ENCODE results near the gene DLG2. TPM values are rescaled to one million over a fixed set of nuclear protein-coding genes. Genes with fewer than 3 reads are reported as not detected.

Gene DLG2
- total RNA-seq, 1 donor from 2014 or later = 2.1 TPM

GRCh38 chr11:85495918-85496317 is 131.2 kb downstream of the DLG2 start:
- TF ChIP-seq, protein P1, sequence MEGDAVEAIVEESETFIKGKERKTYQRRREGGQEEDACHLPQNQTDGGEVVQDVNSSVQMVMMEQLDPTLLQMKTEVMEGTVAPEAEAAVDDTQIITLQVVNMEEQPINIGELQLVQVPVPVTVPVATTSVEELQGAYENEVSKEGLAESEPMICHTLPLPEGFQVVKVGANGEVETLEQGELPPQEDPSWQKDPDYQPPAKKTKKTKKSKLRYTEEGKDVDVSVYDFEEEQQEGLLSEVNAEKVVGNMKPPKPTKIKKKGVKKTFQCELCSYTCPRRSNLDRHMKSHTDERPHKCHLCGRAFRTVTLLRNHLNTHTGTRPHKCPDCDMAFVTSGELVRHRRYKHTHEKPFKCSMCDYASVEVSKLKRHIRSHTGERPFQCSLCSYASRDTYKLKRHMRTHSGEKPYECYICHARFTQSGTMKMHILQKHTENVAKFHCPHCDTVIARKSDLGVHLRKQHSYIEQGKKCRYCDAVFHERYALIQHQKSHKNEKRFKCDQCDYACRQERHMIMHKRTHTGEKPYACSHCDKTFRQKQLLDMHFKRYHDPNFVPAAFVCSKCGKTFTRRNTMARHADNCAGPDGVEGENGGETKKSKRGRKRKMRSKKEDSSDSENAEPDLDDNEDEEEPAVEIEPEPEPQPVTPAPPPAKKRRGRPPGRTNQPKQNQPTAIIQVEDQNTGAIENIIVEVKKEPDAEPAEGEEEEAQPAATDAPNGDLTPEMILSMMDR (conservative IDR thresholded peaks at IDR 0.05) = no peak
- no peak overlapping the region for H3K27ac Mint-ChIP-seq (ENCODE audit: unreplicated experiment)
- H3K36me3 Mint-ChIP-seq (ENCODE audit: low read depth) = no peaks in the 10 kb centered on the region
- DNase-seq (ENCODE audit: low read depth, low spot score) = no peak
- no peaks in the 10 kb centered on the region for H3K27me3 Mint-ChIP-seq (ENCODE audit: low read depth)
- peaks cover 9% of the 10 kb centered on the region for H3K9me3 Mint-ChIP-seq
- no peaks in the 10 kb centered on the region for H3K4me1 Mint-ChIP-seq
- H3K4me3 Mint-ChIP-seq = no peak overlapping the region

DNA sequence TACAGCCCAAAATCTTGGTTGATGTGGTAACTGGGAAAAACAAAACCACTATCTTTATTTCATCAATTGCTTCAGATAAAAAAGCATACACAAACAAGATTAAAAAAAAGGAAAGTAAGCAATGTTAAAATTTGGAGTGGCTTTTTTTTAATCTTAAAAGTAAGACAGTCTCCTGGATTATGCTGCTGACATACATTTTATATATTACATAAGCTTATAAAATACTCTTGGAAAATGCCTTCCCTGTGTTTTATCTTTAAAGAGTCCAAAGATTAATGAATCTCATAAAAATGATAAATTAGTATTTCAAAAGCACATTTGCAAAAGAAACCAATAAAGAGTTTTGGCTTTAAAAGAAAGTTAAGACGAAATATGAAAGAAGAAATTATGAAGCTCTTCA is 132.7 kb downstream of the DLG2 start:
- TF ChIP-seq, protein P1 (conservative IDR thresholded peaks at IDR 0.05) = no peak

DNA sequence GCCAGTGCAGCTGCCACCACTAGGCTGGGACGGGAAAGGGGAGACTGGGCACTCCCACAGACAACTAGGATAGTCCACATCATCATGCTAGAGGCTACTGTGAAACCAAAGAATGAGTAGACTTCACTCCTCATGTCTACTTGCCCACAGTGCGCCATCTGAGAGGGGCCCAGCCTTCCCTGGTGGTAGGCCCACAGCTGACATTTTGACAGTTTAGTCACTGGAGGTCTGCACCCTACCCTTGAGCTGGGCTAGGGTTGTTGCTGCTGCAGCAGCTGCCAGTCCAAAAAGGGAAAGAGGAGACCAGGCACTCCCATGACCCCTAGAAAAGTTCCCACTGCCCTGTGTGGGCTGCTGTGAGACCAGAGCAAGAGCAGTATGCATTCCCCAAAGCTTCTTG is 141.2 kb downstream of the DLG2 start:
- peaks cover 3% of the 10 kb centered on the region for H3K9me3 Mint-ChIP-seq
- DNase-seq (ENCODE audit: low read depth, low spot score) = no peak
- H3K4me3 Mint-ChIP-seq = no peak overlapping the region
- H3K27ac Mint-ChIP-seq (ENCODE audit: unreplicated experiment) = no peak overlapping the region
- no peaks in the 10 kb centered on the region for H3K27me3 Mint-ChIP-seq (ENCODE audit: low read depth)
- H3K36me3 Mint-ChIP-seq (ENCODE audit: low read depth) = no peaks in the 10 kb centered on the region
- H3K4me1 Mint-ChIP-seq = no peaks in the 10 kb centered on the region
- TF ChIP-seq, protein P1 (conservative IDR thresholded peaks at IDR 0.05) = no peak

More for the DNA sequence above, 132.7 kb downstream of the DLG2 start:
- H3K4me3 Mint-ChIP-seq = no peak overlapping the region
- no peaks in the 10 kb centered on the region for H3K36me3 Mint-ChIP-seq (ENCODE audit: low read depth)
- H3K4me1 Mint-ChIP-seq = no peaks in the 10 kb centered on the region
- H3K27ac Mint-ChIP-seq (ENCODE audit: unreplicated experiment) = no peak overlapping the region
- H3K27me3 Mint-ChIP-seq (ENCODE audit: low read depth) = no peaks in the 10 kb centered on the region
- DNase-seq (ENCODE audit: low read depth, low spot score) = no peak
- peaks cover 9% of the 10 kb centered on the region for H3K9me3 Mint-ChIP-seq

GRCh38 chr11:85483861-85484260 is 143.3 kb downstream of the DLG2 start:
- H3K4me1 Mint-ChIP-seq = no peaks in the 10 kb centered on the region
- no peak for DNase-seq (ENCODE audit: low read depth, low spot score)
- H3K27me3 Mint-ChIP-seq (ENCODE audit: low read depth) = no peaks in the 10 kb centered on the region
- H3K36me3 Mint-ChIP-seq (ENCODE audit: low read depth) = no peaks in the 10 kb centered on the region
- no peak overlapping the region for H3K4me3 Mint-ChIP-seq
- TF ChIP-seq, protein P1 (conservative IDR thresholded peaks at IDR 0.05) = no peak
- H3K9me3 Mint-ChIP-seq = peaks cover 3% of the 10 kb centered on the region
- no peak overlapping the region for H3K27ac Mint-ChIP-seq (ENCODE audit: unreplicated experiment)

DNA sequence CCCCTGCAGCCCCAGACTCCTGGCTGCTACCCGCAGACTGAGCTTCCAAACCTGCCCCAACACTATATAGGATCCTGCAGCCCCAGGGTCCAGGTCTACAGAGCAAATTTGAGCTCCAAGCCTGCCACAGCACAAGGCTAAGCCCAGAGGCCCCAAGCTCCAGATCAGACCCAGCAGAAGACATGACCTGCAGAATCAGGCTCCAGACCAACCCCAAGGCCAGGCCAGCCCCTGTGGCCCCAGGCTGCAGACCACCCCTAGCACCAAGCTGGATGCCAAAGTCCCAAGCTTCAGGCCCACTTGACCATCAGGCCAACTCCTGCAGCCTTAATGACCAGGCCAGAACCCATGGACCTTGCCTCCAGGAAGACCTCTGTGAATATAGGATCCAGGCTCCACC is 145.3 kb downstream of the DLG2 start:
- H3K27ac Mint-ChIP-seq (ENCODE audit: unreplicated experiment) = no peak overlapping the region
- H3K4me3 Mint-ChIP-seq = no peak overlapping the region
- no peaks in the 10 kb centered on the region for H3K27me3 Mint-ChIP-seq (ENCODE audit: low read depth)
- TF ChIP-seq, protein P1 (conservative IDR thresholded peaks at IDR 0.05) = no peak
- no peaks in the 10 kb centered on the region for H3K36me3 Mint-ChIP-seq (ENCODE audit: low read depth)
- H3K4me1 Mint-ChIP-seq = no peaks in the 10 kb centered on the region
- DNase-seq (ENCODE audit: low read depth, low spot score) = no peak
- peaks cover 3% of the 10 kb centered on the region for H3K9me3 Mint-ChIP-seq
